Measurements from ENCODE around the gene OR10P1. TPM values are rescaled to one million over a fixed set of nuclear protein-coding genes. Genes with fewer than 3 reads are reported as not detected.

OR10P1 gene
- total and polyA plus RNA-seq, 2 donors (not counting 1 experiment from before 2014, with no cell fraction given), result not detected

DNA sequence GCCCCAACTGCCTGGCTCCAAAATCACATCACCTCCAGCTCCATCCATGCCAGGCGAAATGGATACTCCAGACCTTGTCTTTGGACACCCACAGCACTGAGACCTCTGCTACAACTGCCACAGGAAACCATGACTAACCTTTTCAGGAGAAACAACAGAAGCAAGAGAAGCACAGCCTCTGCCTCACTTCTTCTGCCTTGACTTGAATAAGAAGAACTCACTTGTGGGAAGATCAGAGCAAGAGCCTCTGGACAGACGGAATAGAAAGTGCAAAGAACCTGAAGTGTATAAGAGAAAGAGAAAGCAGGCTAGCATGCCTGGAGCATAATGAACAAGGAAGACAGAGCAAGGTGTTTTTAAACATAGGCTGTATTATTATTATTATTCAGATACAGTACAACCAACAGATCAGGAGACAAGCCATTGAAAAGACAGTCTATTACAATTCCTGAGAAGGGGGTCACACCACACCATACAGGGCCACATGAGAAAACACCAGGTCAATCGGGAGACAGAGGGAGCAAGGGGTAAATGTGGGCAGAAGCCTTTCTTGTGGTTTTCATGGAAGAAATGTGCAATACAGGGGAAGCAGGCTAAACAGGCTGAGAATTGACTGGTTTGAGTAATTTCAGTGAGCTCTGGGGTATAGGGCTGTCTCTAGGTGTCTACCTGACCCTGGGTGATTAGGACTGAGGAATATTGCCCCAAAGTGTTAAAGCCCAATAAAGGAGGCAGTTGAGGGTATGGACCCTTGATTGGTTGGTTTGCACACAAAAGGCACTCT lies 7.4 kb upstream of the OR10P1 start:
- H3K27ac ChIP-seq (ENCODE audit: low read length in 2 of 2), result no peak overlapping the region
- no peak for DNase-seq
- no peak for ATAC-seq (ENCODE audit: low read depth)
- no peaks in the 10 kb centered on the region for H3K36me3 ChIP-seq (replicated peaks in 1 of 2; ENCODE audit: control extremely low read depth in 1 of 2, control insufficient read depth in 1 of 2, extremely low read depth in 1 of 2, insufficient read depth in 2 of 2, low read length in 1 of 2)
- ChIA-PET CTCF (interaction anchor here (1.7 kb wide), 1 partner anchor 9 kb away, joined by 7 read pairs; no protein-coding TSS in a partner anchor), POLR2A (no interaction called here)
- H3K4me1 ChIP-seq (ENCODE audit: control insufficient read depth in 2 of 2, insufficient read depth in 2 of 2, low read length in 2 of 2), result no peaks in the 10 kb centered on the region
- no peak overlapping the region for H3K4me3 ChIP-seq (ENCODE audit: control extremely low read depth in 1 of 5, extremely low read depth in 1 of 5, insufficient read depth in 1 of 5, low read depth in 2 of 5, low read length in 4 of 5)
- H3K9ac ChIP-seq (ENCODE audit: low read length), result no peak overlapping the region
- H4K20me1 ChIP-seq (ENCODE audit: control insufficient read depth, insufficient read depth, low read length, poor library complexity, severe bottlenecking), result no peaks in the 10 kb centered on the region
- intact Hi-C loops (cut with micrococcal nuclease), result no loop called here
- no peaks in the 10 kb centered on the region for H3K79me2 ChIP-seq (ENCODE audit: control insufficient read depth, insufficient read depth, low read length)
- no peak overlapping the region for H3K27ac Mint-ChIP-seq
- WGBS (ENCODE audit: insufficient coverage), result 60% methylated on average over 2 of the region's 3 CpGs
- TF ChIP-seq, protein P1, sequence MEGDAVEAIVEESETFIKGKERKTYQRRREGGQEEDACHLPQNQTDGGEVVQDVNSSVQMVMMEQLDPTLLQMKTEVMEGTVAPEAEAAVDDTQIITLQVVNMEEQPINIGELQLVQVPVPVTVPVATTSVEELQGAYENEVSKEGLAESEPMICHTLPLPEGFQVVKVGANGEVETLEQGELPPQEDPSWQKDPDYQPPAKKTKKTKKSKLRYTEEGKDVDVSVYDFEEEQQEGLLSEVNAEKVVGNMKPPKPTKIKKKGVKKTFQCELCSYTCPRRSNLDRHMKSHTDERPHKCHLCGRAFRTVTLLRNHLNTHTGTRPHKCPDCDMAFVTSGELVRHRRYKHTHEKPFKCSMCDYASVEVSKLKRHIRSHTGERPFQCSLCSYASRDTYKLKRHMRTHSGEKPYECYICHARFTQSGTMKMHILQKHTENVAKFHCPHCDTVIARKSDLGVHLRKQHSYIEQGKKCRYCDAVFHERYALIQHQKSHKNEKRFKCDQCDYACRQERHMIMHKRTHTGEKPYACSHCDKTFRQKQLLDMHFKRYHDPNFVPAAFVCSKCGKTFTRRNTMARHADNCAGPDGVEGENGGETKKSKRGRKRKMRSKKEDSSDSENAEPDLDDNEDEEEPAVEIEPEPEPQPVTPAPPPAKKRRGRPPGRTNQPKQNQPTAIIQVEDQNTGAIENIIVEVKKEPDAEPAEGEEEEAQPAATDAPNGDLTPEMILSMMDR (IDR thresholded peaks at IDR 0.05), result no peak
- TF ChIP-seq EZH2 (IDR thresholded peaks at IDR 0.05; ENCODE audit: borderline replicate concordance, insufficient read depth, low read depth, low read length, poor library complexity, severe bottlenecking), result no peak
- peaks cover 13% of the 10 kb centered on the region for H3K27me3 Mint-ChIP-seq
- H3K4me3 Mint-ChIP-seq, result no peak overlapping the region
- H2AFZ ChIP-seq (ENCODE audit: insufficient read depth, low read depth, low read length, poor library complexity, severe bottlenecking), result no peak overlapping the region
- H3K4me1 Mint-ChIP-seq, result no peaks in the 10 kb centered on the region
- peaks cover 0 to 3% (median 0%) of the 10 kb centered on the region in 4 experiments for H3K27me3 ChIP-seq (replicated peaks in 1 of 4; ENCODE audit: control extremely low read depth in 1 of 4, control insufficient read depth in 3 of 4, insufficient read depth in 4 of 4, low read length in 3 of 4)
- no peaks in the 10 kb centered on the region for H3K9me3 Mint-ChIP-seq (ENCODE audit: insufficient read depth)
- no peak overlapping the region for H3K4me2 ChIP-seq (replicated peaks; ENCODE audit: low read depth, low read length, poor library complexity, severe bottlenecking)
- H3K9me3 ChIP-seq (ENCODE audit: control extremely low read depth in 1 of 3, control insufficient read depth in 2 of 3, insufficient read depth in 1 of 3, low read length in 2 of 3), result no peaks in the 10 kb centered on the region

DNA sequence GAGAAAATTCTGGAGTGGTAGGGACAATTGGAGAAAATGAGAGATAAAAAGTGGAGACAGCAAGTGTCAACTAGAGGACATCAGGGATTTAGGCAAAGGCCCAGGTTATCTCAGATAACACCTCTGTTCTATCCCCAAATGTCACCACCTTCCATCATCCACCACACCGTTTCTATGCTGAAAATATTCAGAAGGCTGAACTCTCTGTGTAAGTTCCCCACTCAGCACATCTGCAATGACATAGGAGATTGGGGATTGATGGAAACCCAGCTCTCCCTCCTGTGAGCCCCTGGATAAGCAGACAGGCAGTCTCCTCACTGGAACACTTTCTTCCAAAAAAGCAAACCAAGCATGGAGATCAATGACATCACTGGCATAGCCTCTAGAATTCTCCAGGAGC lies 5.6 kb upstream of the OR10P1 start:
- WGBS (ENCODE audit: insufficient coverage), result 80% methylated on average over 1 of the region's 1 CpG
- no peak overlapping the region for H2AFZ ChIP-seq (ENCODE audit: insufficient read depth, low read depth, low read length, poor library complexity, severe bottlenecking)
- POLR2A ChIA-PET, result no interaction called here
- H3K4me1 ChIP-seq (ENCODE audit: control insufficient read depth in 2 of 2, insufficient read depth in 2 of 2, low read length in 2 of 2), result no peaks in the 10 kb centered on the region
- Mint-ChIP-seq H3K27me3 (peaks cover 9% of the 10 kb centered on the region), H3K4me1 (no peaks in the 10 kb centered on the region), H3K27ac (no peak overlapping the region), H3K4me3 (no peak overlapping the region), H3K9me3 (ENCODE audit: insufficient read depth) (no peaks in the 10 kb centered on the region)
- intact Hi-C loops (cut with micrococcal nuclease), result no loop called here
- ATAC-seq (ENCODE audit: low read depth) (no peak), DNase-seq (no peak)
- CTCF ChIA-PET, result interaction anchor here (0.6 to 1.7 kb wide), 4 partner anchors 9 to 25 kb away, joined by 3 to 7 read pairs (median 4); no protein-coding TSS in a partner anchor
- no peaks in the 10 kb centered on the region for H3K9me3 ChIP-seq (ENCODE audit: control extremely low read depth in 1 of 3, control insufficient read depth in 2 of 3, insufficient read depth in 1 of 3, low read length in 2 of 3)
- no peak overlapping the region for H3K4me2 ChIP-seq (replicated peaks; ENCODE audit: low read depth, low read length, poor library complexity, severe bottlenecking)
- no peaks in the 10 kb centered on the region for H3K79me2 ChIP-seq (ENCODE audit: control insufficient read depth, insufficient read depth, low read length)
- H3K27me3 ChIP-seq (replicated peaks in 1 of 4; ENCODE audit: control extremely low read depth in 1 of 4, control insufficient read depth in 3 of 4, insufficient read depth in 4 of 4, low read length in 3 of 4), result peaks cover 0 to 6% (median 0%) of the 10 kb centered on the region in 4 experiments
- H3K4me3 ChIP-seq (ENCODE audit: control extremely low read depth in 1 of 5, extremely low read depth in 1 of 5, insufficient read depth in 1 of 5, low read depth in 2 of 5, low read length in 4 of 5), result no peak overlapping the region
- no peaks in the 10 kb centered on the region for H4K20me1 ChIP-seq (ENCODE audit: control insufficient read depth, insufficient read depth, low read length, poor library complexity, severe bottlenecking)
- no peak overlapping the region for H3K27ac ChIP-seq (ENCODE audit: low read length in 2 of 2)
- H3K36me3 ChIP-seq (replicated peaks in 1 of 2; ENCODE audit: control extremely low read depth in 1 of 2, control insufficient read depth in 1 of 2, extremely low read depth in 1 of 2, insufficient read depth in 2 of 2, low read length in 1 of 2), result no peaks in the 10 kb centered on the region
- H3K9ac ChIP-seq (ENCODE audit: low read length), result no peak overlapping the region
- TF ChIP-seq, protein P1 (IDR thresholded peaks at IDR 0.05), result no peak
- TF ChIP-seq EZH2 (IDR thresholded peaks at IDR 0.05; ENCODE audit: borderline replicate concordance, insufficient read depth, low read depth, low read length, poor library complexity, severe bottlenecking), result no peak
